ENCODE results near the gene PILRB.

PILRB gene

GRCh38 chr7:100370303-100370702 lies 12.4 kb downstream of the PILRB start:
- Histone ChIP-seq H2AFZ (ENCODE audit: low read depth) (no peak overlapping the region), H3K27me3 (ENCODE audit: insufficient read depth, low read depth) (no peaks in the 10 kb centered on the region), H3K79me2 (ENCODE audit: insufficient read depth, low read depth) (no peaks in the 10 kb centered on the region), H4K20me1 (ENCODE audit: insufficient read depth) (no peaks in the 10 kb centered on the region), H3K4me2 (no peak overlapping the region), H3K27ac (no peak overlapping the region), H3K36me3 (ENCODE audit: insufficient read depth) (no peaks in the 10 kb centered on the region), H3K9ac (no peak overlapping the region), H3K4me1 (ENCODE audit: low read depth, poor library complexity, severe bottlenecking) (peaks cover 25% of the 10 kb centered on the region), H3K4me3 (IDR thresholded peaks at IDR 0.05; ENCODE audit: insufficient read depth, low read depth, low read length) (no peak overlapping the region)
- TF ChIP-seq, protein P1, sequence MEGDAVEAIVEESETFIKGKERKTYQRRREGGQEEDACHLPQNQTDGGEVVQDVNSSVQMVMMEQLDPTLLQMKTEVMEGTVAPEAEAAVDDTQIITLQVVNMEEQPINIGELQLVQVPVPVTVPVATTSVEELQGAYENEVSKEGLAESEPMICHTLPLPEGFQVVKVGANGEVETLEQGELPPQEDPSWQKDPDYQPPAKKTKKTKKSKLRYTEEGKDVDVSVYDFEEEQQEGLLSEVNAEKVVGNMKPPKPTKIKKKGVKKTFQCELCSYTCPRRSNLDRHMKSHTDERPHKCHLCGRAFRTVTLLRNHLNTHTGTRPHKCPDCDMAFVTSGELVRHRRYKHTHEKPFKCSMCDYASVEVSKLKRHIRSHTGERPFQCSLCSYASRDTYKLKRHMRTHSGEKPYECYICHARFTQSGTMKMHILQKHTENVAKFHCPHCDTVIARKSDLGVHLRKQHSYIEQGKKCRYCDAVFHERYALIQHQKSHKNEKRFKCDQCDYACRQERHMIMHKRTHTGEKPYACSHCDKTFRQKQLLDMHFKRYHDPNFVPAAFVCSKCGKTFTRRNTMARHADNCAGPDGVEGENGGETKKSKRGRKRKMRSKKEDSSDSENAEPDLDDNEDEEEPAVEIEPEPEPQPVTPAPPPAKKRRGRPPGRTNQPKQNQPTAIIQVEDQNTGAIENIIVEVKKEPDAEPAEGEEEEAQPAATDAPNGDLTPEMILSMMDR (conservative IDR thresholded peaks at IDR 0.05; ENCODE audit: low read depth, low read length): no peak

DNA sequence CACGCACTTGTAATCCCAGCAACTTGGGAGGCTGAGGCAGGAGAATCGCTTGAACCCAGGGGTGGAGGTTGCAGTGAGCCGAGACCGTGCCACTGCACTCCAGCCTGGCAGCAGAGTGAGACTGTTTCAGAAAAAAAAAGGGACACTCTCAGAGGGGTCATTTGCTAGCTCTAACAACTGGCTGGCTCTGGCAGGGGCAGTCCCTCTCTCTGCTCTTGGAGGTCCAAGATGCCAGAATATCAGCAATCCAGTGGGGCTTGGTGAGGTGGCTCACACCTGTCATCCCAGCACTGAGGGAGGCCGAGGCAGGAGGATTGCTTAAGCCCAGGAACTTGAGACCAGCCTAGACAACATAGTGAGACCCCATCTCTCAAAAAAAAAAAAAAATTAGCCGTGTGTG lies 12.8 kb downstream of the PILRB start:
- no peaks in the 10 kb centered on the region for H3K79me2 ChIP-seq (ENCODE audit: insufficient read depth, low read depth)
- H3K4me1 ChIP-seq (ENCODE audit: low read depth, poor library complexity, severe bottlenecking): peaks cover 23% of the 10 kb centered on the region
- H3K4me2 ChIP-seq: no peak overlapping the region
- no peak overlapping the region for H2AFZ ChIP-seq (ENCODE audit: low read depth)
- H3K27ac ChIP-seq: no peak overlapping the region
- no peaks in the 10 kb centered on the region for H4K20me1 ChIP-seq (ENCODE audit: insufficient read depth)
- no peaks in the 10 kb centered on the region for H3K36me3 ChIP-seq (ENCODE audit: insufficient read depth)
- no peak overlapping the region for H3K4me3 ChIP-seq (IDR thresholded peaks at IDR 0.05; ENCODE audit: insufficient read depth, low read depth, low read length)
- TF ChIP-seq, protein P1 (conservative IDR thresholded peaks at IDR 0.05; ENCODE audit: low read depth, low read length): no peak
- no peak overlapping the region for H3K9ac ChIP-seq
- no peaks in the 10 kb centered on the region for H3K27me3 ChIP-seq (ENCODE audit: insufficient read depth, low read depth)

DNA sequence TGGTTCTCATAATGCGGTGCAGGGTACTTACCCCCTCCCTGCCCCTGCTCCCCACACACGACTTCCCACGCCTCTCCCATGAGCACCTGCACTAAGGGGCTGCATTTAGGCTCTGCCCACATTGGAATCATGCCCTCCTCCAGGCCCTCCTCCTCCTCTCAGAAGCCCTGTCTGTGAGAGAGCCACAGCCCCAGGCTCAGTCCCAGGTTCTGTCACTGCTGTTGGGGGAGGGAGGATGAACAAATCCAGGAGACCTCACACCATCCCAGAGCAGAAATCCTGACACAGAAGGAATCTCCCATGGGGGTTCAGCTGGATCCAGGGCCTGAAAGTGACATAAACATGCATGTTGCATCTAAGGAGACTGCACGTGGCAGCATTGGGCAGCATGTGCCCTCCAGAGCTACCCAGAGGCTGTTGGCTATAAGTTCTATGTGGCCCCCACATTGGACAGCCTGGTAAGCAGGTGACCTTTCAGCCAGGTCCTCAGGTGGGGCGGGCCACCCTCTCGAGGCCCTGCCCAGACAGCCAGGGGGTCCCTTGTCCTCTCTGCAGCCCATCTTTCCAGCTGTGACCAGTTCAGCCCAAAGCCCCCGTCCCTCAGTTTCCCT lies 13.7 kb downstream of the PILRB start:
- H3K79me2 ChIP-seq (ENCODE audit: insufficient read depth, low read depth): no peaks in the 10 kb centered on the region
- H3K4me3 ChIP-seq (IDR thresholded peaks at IDR 0.05; ENCODE audit: insufficient read depth, low read depth, low read length): no peak overlapping the region
- H3K4me2 ChIP-seq: no peak overlapping the region
- H3K4me1 ChIP-seq (ENCODE audit: low read depth, poor library complexity, severe bottlenecking): peaks cover 13% of the 10 kb centered on the region
- TF ChIP-seq, protein P1 (conservative IDR thresholded peaks at IDR 0.05; ENCODE audit: low read depth, low read length): no peak
- no peak overlapping the region for H2AFZ ChIP-seq (ENCODE audit: low read depth)
- no peak overlapping the region for H3K9ac ChIP-seq
- no peak overlapping the region for H3K27ac ChIP-seq
- no peaks in the 10 kb centered on the region for H3K36me3 ChIP-seq (ENCODE audit: insufficient read depth)
- H4K20me1 ChIP-seq (ENCODE audit: insufficient read depth): no peaks in the 10 kb centered on the region
- no peaks in the 10 kb centered on the region for H3K27me3 ChIP-seq (ENCODE audit: insufficient read depth, low read depth)

DNA sequence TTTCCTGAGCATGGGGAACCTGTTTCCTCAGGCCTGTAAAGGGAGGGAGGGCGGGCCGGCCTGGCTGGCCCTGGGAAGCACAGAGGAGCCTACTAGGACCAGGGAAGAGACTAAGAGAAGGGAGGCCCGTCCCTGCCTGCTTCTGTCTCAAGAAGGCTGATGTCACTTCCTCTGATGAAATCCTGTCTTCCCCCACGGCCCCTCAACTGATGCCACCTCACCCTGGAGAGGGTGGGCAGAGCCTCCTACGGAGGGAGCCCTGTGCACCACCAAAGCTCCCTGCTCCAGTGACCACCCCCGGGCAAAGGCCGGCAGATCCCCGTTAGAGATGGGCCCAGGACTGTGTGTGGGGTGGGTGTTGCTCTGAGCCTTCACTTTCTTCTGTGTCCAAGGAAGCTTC lies 14.3 kb downstream of the PILRB start:
- H3K27me3 ChIP-seq (ENCODE audit: insufficient read depth, low read depth): no peaks in the 10 kb centered on the region
- TF ChIP-seq, protein P1 (conservative IDR thresholded peaks at IDR 0.05; ENCODE audit: low read depth, low read length): no peak
- no peak overlapping the region for H3K27ac ChIP-seq
- H3K4me3 ChIP-seq (IDR thresholded peaks at IDR 0.05; ENCODE audit: insufficient read depth, low read depth, low read length): no peak overlapping the region
- H3K9ac ChIP-seq: no peak overlapping the region
- no peak overlapping the region for H3K4me2 ChIP-seq
- H3K36me3 ChIP-seq (ENCODE audit: insufficient read depth): no peaks in the 10 kb centered on the region
- no peaks in the 10 kb centered on the region for H3K79me2 ChIP-seq (ENCODE audit: insufficient read depth, low read depth)
- peaks cover 8% of the 10 kb centered on the region for H3K4me1 ChIP-seq (ENCODE audit: low read depth, poor library complexity, severe bottlenecking)
- no peaks in the 10 kb centered on the region for H4K20me1 ChIP-seq (ENCODE audit: insufficient read depth)
- H2AFZ ChIP-seq (ENCODE audit: low read depth): no peak overlapping the region

Data from KMS-11 (cell line).